Tibial artery (tissue), 4 donors: Measurements from ENCODE around the gene TMC8.
"Not testable (repeated sequence)": the region's sequence is repeated elsewhere in the genome, so short reads cannot be mapped to it uniquely, and the experiment has no call there.

Source experiments
- DNase-seq, 2 donors: peaks; one replicate each; pipeline ENCODE4 v3.0.0-alpha.2; 2019
- H3K27ac ChIP-seq, 2 donors: fragments of 200-600 bp; sonication (generic) in 1 of 2; 1 replicate in 1 of 2; 2 replicates in 1 of 2; pipeline ENCODE4 v1.5.1; 2018 to 2019; ENCODE audit warnings: mild to moderate bottlenecking in 1 of 2
- H3K27me3 ChIP-seq, 2 donors: fragments of 200-600 bp; sonication (generic) in 1 of 2; one replicate each; pipeline versions ENCODE4 v1.5.1 to v1.6.0; 2016 to 2019
- H3K36me3 ChIP-seq, 3 donors: fragments of 200-600 bp; sonication (generic) in 2 of 3; one replicate each; pipeline ENCODE4 v1.5.1; 2016 to 2019; ENCODE audit warnings: mild to moderate bottlenecking in 2 of 3
- H3K4me1 ChIP-seq, 4 donors: fragments of 200-600 bp; sonication (generic) in 2 of 4; 1 replicate in 3 of 4; 2 replicates in 1 of 4; pipeline ENCODE4 v1.5.1; 2016 to 2019
- H3K4me3 ChIP-seq, 2 donors: fragments of 200-600 bp; sonication (generic) in 1 of 2; 1 replicate in 1 of 2; 2 replicates in 1 of 2; pipeline ENCODE4 v1.5.1; 2018 to 2019; ENCODE audit warnings: mild to moderate bottlenecking in 2 of 2
- H3K9me3 ChIP-seq, 3 donors: fragments of 200-600 bp; sonication (generic) in 1 of 3; one replicate each; pipeline ENCODE4 v1.5.1; 2016 to 2019
- intact Hi-C: fragments of 100-400 bp; cut with DNase I; formaldehyde crosslinking; loops from one replicate; pipeline ENCODE4 v1.15.0; 2023; ENCODE audit warnings: low total_unique reads
- TF ChIP-seq, protein P1 (sequence below), 2 experiments: fragments of 200-600 bp in 1 of 2; fragments of 450-650 bp in 1 of 2; IDR thresholded peaks; one replicate each; pipeline ENCODE4 v1.5.1; 2017 to 2019; ENCODE audit warnings: antibody characterized with exemption in 2 of 2, mild to moderate bottlenecking in 1 of 2, moderate library complexity in 1 of 2

The TMC8 gene

DNA sequence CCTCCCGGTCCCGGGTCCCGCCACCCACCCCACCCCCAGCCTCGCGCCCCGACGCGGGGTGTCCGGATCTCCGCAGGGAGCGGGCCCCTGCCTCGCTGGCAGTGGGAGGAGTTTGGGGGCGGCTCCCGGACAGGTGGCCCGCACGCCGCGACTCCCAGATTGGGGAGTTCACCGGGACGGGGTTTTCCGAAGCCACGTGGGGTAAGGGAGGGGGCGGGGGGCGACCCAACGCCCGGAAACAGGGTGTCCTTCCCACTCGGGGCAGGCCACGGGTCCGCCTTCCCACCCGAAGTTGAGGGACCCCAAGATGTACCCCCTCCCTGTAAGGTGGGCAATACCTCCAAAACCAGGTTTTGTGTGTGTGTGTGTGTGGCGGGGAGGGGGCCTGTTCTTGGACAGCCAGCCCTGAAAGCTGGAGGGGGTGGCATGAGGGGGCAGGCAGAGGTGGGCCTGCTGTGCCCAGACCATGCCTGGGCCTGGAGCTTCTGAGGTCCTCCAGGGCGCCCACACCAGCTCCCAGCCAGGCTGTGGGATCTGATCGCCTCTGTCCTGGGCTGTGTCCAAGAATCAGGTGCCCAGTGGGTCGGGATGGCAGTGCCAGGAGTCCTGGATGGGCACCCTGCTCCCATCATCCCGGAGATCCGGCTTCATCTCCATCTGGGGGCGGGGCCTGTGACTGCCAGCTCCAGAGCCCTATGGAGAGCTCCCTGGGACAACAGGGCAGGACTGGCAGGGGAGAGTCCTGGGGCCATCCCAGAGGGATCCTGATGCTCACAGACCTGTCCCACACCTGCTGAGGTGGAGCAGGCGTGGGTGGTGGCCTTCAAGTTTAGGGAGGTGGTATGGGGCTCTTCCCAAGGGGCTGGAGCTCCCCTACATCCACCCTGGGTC is 38.6 kb downstream of the TMC8 start:
- Histone ChIP-seq H3K36me3 (peaks cover 5 to 30% (median 8%) of the 10 kb centered on the region in 3 donors), H3K27me3 (no peaks in the 10 kb centered on the region), H3K27ac (peak overlapping the region; percentile 92 to 94), H3K4me1 (peaks cover 0 to 48% (median 34%) of the 10 kb centered on the region in 4 donors), H3K4me3 (peak overlapping the region; percentile 80 to 96), H3K9me3 (no peaks in the 10 kb centered on the region)
- intact Hi-C loops, result no loop called here
- TF ChIP-seq, protein P1, sequence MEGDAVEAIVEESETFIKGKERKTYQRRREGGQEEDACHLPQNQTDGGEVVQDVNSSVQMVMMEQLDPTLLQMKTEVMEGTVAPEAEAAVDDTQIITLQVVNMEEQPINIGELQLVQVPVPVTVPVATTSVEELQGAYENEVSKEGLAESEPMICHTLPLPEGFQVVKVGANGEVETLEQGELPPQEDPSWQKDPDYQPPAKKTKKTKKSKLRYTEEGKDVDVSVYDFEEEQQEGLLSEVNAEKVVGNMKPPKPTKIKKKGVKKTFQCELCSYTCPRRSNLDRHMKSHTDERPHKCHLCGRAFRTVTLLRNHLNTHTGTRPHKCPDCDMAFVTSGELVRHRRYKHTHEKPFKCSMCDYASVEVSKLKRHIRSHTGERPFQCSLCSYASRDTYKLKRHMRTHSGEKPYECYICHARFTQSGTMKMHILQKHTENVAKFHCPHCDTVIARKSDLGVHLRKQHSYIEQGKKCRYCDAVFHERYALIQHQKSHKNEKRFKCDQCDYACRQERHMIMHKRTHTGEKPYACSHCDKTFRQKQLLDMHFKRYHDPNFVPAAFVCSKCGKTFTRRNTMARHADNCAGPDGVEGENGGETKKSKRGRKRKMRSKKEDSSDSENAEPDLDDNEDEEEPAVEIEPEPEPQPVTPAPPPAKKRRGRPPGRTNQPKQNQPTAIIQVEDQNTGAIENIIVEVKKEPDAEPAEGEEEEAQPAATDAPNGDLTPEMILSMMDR (IDR thresholded peaks at IDR 0.05), result no peak
- peak; percentile 61 to 87 for DNase-seq

DNA sequence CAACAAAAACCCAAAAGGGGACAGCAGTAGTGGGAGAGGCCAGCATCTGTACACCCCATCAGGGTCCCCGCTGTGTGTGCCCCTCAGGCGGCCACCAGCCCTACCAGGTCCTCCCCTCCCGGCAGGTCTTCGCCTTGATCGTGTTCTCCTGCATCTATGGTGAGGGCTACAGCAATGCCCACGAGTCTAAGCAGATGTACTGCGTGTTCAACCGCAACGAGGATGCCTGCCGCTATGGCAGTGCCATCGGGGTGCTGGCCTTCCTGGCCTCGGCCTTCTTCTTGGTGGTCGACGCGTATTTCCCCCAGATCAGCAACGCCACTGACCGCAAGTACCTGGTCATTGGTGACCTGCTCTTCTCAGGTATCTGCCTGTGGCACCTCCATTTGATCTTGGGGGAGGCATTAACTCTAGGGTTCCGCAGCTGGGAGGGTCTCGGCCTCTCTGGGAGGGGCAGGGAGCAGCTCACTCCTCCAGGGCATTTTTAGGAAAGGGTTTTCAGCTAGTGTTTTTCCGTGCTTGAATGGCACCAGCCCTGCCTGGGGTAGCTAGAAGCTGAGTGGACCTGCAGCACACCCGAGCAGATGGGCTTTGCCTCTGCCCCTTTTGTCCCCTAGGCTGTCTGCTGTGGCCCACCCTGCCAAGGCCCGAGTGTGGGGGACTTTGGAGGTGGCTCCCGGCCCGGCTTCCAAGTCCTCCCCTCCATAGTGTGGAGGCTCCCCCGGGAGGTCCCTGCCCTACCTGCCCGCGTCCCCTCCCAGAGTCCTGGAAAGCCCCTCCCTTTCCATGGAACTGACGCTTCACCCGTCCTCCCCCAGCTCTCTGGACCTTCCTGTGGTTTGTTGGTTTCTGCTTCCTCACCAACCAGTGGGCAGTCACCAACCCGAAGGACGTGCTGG is 40.4 kb downstream of the TMC8 start:
- H3K27ac ChIP-seq, result peak overlapping the region in 1 of 2 donors; percentile 73
- H3K4me1 ChIP-seq, result peaks cover 11 to 66% (median 50%) of the 10 kb centered on the region in 4 donors
- no peaks in the 10 kb centered on the region for H3K27me3 ChIP-seq
- no peaks in the 10 kb centered on the region for H3K9me3 ChIP-seq
- DNase-seq, result no peak
- intact Hi-C loops, result no loop called here
- H3K36me3 ChIP-seq, result peaks cover 5 to 30% (median 8%) of the 10 kb centered on the region in 3 donors
- no peak overlapping the region for H3K4me3 ChIP-seq
- TF ChIP-seq, protein P1 (IDR thresholded peaks at IDR 0.05), result no peak

DNA sequence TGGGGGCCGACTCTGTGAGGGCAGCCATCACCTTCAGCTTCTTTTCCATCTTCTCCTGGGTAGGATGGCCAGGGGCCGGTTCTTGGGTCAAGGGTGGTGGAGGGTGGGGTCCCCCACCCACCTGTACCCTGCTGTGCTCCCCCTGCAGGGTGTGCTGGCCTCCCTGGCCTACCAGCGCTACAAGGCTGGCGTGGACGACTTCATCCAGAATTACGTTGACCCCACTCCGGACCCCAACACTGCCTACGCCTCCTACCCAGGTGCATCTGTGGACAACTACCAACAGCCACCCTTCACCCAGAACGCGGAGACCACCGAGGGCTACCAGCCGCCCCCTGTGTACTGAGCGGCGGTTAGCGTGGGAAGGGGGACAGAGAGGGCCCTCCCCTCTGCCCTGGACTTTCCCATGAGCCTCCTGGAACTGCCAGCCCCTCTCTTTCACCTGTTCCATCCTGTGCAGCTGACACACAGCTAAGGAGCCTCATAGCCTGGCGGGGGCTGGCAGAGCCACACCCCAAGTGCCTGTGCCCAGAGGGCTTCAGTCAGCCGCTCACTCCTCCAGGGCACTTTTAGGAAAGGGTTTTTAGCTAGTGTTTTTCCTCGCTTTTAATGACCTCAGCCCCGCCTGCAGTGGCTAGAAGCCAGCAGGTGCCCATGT is 41.1 kb downstream of the TMC8 start:
- DNase-seq, H3K9me3 ChIP-seq, H3K27me3 ChIP-seq, H3K4me3 ChIP-seq, intact Hi-C loops: not testable (repeated sequence)
- peaks cover 5 to 30% (median 8%) of the 10 kb centered on the region in 3 donors for H3K36me3 ChIP-seq
- H3K4me1 ChIP-seq, result peaks cover 11 to 73% (median 57%) of the 10 kb centered on the region in 4 donors
- peak overlapping the region; percentile 71 to 73 for H3K27ac ChIP-seq

DNA sequence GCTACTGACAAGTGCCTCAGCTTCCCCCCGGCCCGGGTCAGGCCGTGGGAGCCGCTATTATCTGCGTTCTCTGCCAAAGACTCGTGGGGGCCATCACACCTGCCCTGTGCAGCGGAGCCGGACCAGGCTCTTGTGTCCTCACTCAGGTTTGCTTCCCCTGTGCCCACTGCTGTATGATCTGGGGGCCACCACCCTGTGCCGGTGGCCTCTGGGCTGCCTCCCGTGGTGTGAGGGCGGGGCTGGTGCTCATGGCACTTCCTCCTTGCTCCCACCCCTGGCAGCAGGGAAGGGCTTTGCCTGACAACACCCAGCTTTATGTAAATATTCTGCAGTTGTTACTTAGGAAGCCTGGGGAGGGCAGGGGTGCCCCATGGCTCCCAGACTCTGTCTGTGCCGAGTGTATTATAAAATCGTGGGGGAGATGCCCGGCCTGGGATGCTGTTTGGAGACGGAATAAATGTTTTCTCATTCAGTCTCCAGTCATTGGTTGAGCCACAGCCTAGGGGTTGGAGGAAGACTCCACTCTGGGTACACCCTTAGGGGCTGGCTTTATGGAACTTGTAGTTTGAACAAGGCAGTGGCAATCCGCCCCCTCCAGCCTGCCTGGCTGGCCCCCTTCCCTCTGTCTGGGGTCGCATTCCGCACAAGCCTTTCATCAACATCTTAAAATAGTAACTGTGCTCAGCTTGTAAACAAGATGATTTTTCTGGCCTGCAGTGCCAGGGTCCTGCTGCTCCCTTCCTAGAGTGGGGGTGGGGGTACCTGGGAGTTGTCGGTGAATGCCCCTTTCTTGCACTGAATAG is 41.9 kb downstream of the TMC8 start:
- Histone ChIP-seq H3K36me3 (peaks cover 5 to 30% (median 8%) of the 10 kb centered on the region in 3 donors), H3K27me3 (no peaks in the 10 kb centered on the region), H3K9me3 (no peaks in the 10 kb centered on the region), H3K4me3 (no peak overlapping the region), H3K27ac (peak overlapping the region; percentile 71 to 73), H3K4me1 (peaks cover 11 to 77% (median 61%) of the 10 kb centered on the region in 4 donors)
- intact Hi-C loops, result no loop called here
- TF ChIP-seq, protein P1 (IDR thresholded peaks at IDR 0.05), result no peak
- DNase-seq, result peak; percentile 63 to 80

DNA sequence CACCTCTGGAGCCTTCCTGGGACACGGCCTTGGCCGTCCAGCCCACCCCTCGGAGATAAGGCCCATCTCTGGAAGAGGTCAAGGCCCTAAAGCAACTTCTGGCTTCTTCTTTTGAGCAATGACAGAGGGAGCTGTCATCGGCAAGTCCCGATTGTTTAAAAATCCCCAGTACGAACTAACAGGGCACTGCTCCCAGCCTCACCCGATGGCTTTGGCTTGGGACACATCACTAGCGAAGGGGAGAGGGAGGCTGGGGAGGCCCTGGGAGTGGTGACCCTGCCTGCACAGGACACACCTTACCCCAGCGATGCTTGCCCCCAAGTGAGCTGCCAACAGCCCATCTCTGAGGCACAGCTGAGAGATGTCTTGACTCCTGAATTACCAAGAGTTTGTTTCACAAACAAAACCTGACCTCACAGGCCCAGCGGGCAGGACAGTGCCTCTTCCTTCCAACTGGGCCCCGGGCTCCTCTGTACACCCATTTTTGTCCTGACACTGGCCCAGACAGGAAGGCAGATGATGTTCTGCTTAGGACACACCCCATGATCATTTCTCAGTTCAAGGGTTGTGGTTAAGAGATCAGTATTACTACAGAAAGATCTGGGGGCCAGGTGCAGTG is 42.6 kb downstream of the TMC8 start:
- DNase-seq, result no peak
- peaks cover 5 to 30% (median 8%) of the 10 kb centered on the region in 3 donors for H3K36me3 ChIP-seq
- H3K27me3 ChIP-seq, result no peaks in the 10 kb centered on the region
- peaks cover 11 to 73% (median 58%) of the 10 kb centered on the region in 4 donors for H3K4me1 ChIP-seq
- intact Hi-C loops, result no loop called here
- H3K9me3 ChIP-seq, result no peaks in the 10 kb centered on the region
- peak overlapping the region; percentile 71 to 73 for H3K27ac ChIP-seq
- TF ChIP-seq, protein P1 (IDR thresholded peaks at IDR 0.05), result no peak
- H3K4me3 ChIP-seq, result no peak overlapping the region
